ENCODE results near the gene SFMBT2. TPM values are rescaled to one million over a fixed set of nuclear protein-coding genes. Genes with fewer than 3 reads are reported as not detected.
A peak's percentile ranks its signal among the peaks of the same experiment; 100 is the strongest.

SFMBT2 gene
- total and polyA plus RNA-seq, 10 of the 15 experiments (the other 5 are each of a cell fraction or from before 2014, with no cell fraction given): 2.8 to 29.6 (median 15.1) TPM

GRCh38 chr10:7380704-7381241 lies 30.1 kb downstream of the SFMBT2 start:
- POLR2A ChIA-PET: no interaction called here
- ATAC-seq: no peak
- TF ChIP-seq BACH1 (IDR thresholded peaks at IDR 0.05; ENCODE audit: borderline replicate concordance) (no peak), GATAD2B (conservative IDR thresholded peaks at IDR 0.05; ENCODE audit: low read depth) (no peak), POLR2AphosphoS2 (IDR thresholded peaks at IDR 0.05; ENCODE audit: low read depth, low read length) (no peak)
- BruUV-seq (replicated peaks): no TSS peak
- CTCF ChIA-PET: no interaction called here
- Histone ChIP-seq H3K4me2 (ENCODE audit: control insufficient read depth, insufficient read depth) (no peak overlapping the region), H3K27ac (ENCODE audit: control insufficient read depth, insufficient read depth) (no peak overlapping the region), H3K27me3 (replicated peaks in 1 of 2; ENCODE audit: control insufficient read depth in 2 of 2, insufficient read depth in 2 of 2, low read length in 1 of 2) (no peaks in the 10 kb centered on the region), H3K9me3 (replicated peaks; ENCODE audit: control insufficient read depth, insufficient read depth, low read length) (no peaks in the 10 kb centered on the region), H3K4me3 (no peak overlapping the region), H3K4me1 (ENCODE audit: control insufficient read depth, insufficient read depth, low read length) (peaks cover 2% of the 10 kb centered on the region; the same call in 1 of the 2 replicates), H3K36me3 (ENCODE audit: control insufficient read depth in 2 of 2, insufficient read depth in 2 of 2, low read length in 1 of 2) (peaks cover 25 to 29% of the 10 kb centered on the region in 2 experiments), H3K79me2 (ENCODE audit: control insufficient read depth, insufficient read depth, low read length) (peaks cover 36% of the 10 kb centered on the region), H2AFZ (ENCODE audit: control insufficient read depth, low read depth, low read length) (no peak overlapping the region), H4K20me1 (ENCODE audit: control insufficient read depth, insufficient read depth) (no peaks in the 10 kb centered on the region; the same call in 1 of the 2 replicates), H3K9ac (ENCODE audit: control insufficient read depth, insufficient read depth, low read length) (no peak overlapping the region)
- SMC1A ChIA-PET (ENCODE audit: uncharacterized antibody, unreplicated experiment): no interaction called here
- FAIRE-seq: no peak
- RAD21 ChIA-PET (ENCODE audit: unreplicated experiment): no interaction called here
- no peak for DNase-seq (ENCODE audit: low read depth, low spot score)
- 100% methylated on average over 5 of the region's 5 CpGs for WGBS (ENCODE audit: insufficient coverage, insufficient replicate concordance, low lambda C conversion rate, missing lambda C conversion rate)
- intact Hi-C loops (cut with micrococcal nuclease; ENCODE audit: unreplicated experiment): no loop called here
- in situ Hi-C loops (cut with MboI): no loop called here

- DNase-seq (ENCODE audit: low read depth, low spot score) (no peak), FAIRE-seq (no peak), ATAC-seq (peak; percentile 68)
- Histone ChIP-seq H3K4me3 (no peak overlapping the region), H3K4me2 (ENCODE audit: control insufficient read depth, insufficient read depth) (0 out of 2 replicates have a peak overlapping the region, but pooled peaks have one; percentile 14), H3K79me2 (ENCODE audit: control insufficient read depth, insufficient read depth, low read length) (peaks cover 32% of the 10 kb centered on the region), H3K27me3 (replicated peaks in 1 of 2; ENCODE audit: control insufficient read depth in 2 of 2, insufficient read depth in 2 of 2, low read length in 1 of 2) (no peaks in the 10 kb centered on the region), H3K9ac (ENCODE audit: control insufficient read depth, insufficient read depth, low read length) (no peak overlapping the region), H4K20me1 (ENCODE audit: control insufficient read depth, insufficient read depth) (no peaks in the 10 kb centered on the region; the same call in 1 of the 2 replicates), H3K27ac (ENCODE audit: control insufficient read depth, insufficient read depth) (peak overlapping the region; percentile 21; the same call in 1 of the 2 replicates), H3K9me3 (replicated peaks; ENCODE audit: control insufficient read depth, insufficient read depth, low read length) (no peaks in the 10 kb centered on the region), H3K36me3 (ENCODE audit: control insufficient read depth in 2 of 2, insufficient read depth in 2 of 2, low read length in 1 of 2) (peaks cover 26 to 27% of the 10 kb centered on the region in 2 experiments), H2AFZ (ENCODE audit: control insufficient read depth, low read depth, low read length) (no peak overlapping the region), H3K4me1 (ENCODE audit: control insufficient read depth, insufficient read depth, low read length) (peaks cover 2% of the 10 kb centered on the region; the same call in 1 of the 2 replicates)
- CTCF ChIA-PET: no interaction called here
- TF ChIP-seq EGR1 (IDR thresholded peaks at IDR 0.05; ENCODE audit: borderline replicate concordance in 1 of 2, low read depth in 2 of 2, low read length in 2 of 2) (peak; percentile 22 to 88), ZNF24 (IDR thresholded peaks at IDR 0.05) (no peak), RUNX3 (IDR thresholded peaks at IDR 0.05; ENCODE audit: low read length) (peak; percentile 65), JUNB (IDR thresholded peaks at IDR 0.05) (peak; percentile 61), ATF2 (IDR thresholded peaks at IDR 0.05; ENCODE audit: low read length) (no peak), ZNF217 (IDR thresholded peaks at IDR 0.05) (no peak), CHD4 (IDR thresholded peaks at IDR 0.05) (no peak; the same call in 1 of the 2 replicates), TBL1XR1 (IDR thresholded peaks at IDR 0.05; ENCODE audit: low read depth, low read length) (no peak)
- RAD21 ChIA-PET (ENCODE audit: unreplicated experiment): interaction anchor here (0.6 kb wide), 2 partner anchors 9 to 32 kb away, joined by 3 to 4 read pairs; partner anchors contain the start of gene SFMBT2
- whole genome bisulfite sequencing (ENCODE audit: insufficient coverage, insufficient replicate concordance, low lambda C conversion rate, missing lambda C conversion rate): 47% methylated on average over 8 of the region's 8 CpGs
- intact Hi-C loops (cut with micrococcal nuclease; ENCODE audit: unreplicated experiment): no loop called here
- SMC1A ChIA-PET (ENCODE audit: uncharacterized antibody, unreplicated experiment): interaction anchor here (1.0 kb wide), 1 partner anchor 12 kb away, joined by 3 read pairs; no protein-coding TSS in a partner anchor
- BruUV-seq (replicated peaks): no TSS peak
- POLR2A ChIA-PET: interaction anchor here (0.6 kb wide), 1 partner anchor 1365 kb away, joined by 4 read pairs; no protein-coding TSS in a partner anchor
- in situ Hi-C loops (cut with MboI): no loop called here
Measured at GRCh38 chr10:7378602-7379403, 32.0 kb downstream of the SFMBT2 start.
